HG03159 (cell line): ENCODE measurements around the gene HYAL3.

Source experiments
- ATAC-seq: cut with Tn5 transposase; IDR thresholded peaks from one replicate; pipeline ENCODE4 v1.9.1; 2021; ENCODE audit warnings: mild to moderate bottlenecking, moderate library complexity; ENCODE audit not compliant: unreplicated experiment

Gene HYAL3

DNA sequence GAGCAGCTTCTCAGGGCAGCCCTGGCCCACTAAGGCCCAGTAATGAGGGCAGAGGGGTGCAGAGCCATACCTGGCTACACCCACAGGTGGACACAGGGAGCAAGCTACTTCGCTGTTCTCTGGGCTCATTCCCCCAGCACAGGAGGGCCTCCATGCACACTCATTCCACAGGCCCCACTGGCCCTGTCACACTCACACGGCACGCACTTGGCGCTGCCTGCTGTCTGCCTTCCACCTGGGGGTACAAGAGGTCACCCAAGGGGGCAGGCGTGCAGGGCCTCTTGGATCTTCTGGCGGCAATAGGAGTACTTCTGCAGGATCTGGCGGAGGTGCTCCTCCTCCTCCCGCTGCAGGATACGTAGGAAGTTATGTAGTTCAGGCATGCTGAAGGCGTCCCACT is 31.1 kb upstream of the HYAL3 start:
- ATAC-seq = no peak

DNA sequence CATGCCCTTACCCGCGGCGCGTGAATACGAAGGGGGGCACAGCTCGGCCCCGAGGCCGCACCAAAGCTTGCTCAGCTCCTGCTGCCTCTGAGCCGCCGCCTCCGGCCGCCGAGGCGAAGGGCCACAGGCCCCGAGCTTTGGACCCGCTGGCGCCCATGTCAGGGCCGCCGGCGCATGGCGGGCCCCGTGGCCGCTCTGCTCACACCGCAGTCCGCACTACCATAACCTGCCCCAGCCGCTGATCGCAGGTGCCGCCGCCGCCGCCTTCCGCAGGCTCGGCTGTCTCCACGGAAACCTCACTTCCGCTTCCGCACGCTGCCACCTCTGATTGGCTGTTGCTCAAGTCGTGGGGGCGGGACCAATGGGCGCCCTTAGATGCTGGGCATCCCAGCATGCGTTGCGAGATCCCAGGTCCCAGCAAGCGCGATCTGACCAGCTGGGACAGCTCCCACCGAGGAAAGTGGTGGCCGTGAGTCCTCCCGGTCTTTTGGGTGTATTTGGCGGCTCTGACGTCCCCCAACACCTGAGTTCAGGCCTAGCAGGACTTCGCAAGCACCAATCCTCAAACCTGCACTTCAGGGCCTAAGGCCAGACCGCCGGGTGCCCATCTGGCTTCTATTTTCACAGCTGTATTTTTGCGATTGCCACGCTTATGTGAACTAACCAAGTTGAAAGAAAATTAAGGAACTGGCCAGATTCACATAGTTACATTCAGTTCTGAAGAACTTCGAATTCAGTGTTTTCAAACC is 28.9 kb upstream of the HYAL3 start, which contains the start of gene TUSC2:
TSS of gene TUSC2 (minus strand) at position 281 of the 749 bp plus-strand sequence. CDS start at position 157, 124 bp downstream.
- ATAC-seq = peak; percentile 77

DNA sequence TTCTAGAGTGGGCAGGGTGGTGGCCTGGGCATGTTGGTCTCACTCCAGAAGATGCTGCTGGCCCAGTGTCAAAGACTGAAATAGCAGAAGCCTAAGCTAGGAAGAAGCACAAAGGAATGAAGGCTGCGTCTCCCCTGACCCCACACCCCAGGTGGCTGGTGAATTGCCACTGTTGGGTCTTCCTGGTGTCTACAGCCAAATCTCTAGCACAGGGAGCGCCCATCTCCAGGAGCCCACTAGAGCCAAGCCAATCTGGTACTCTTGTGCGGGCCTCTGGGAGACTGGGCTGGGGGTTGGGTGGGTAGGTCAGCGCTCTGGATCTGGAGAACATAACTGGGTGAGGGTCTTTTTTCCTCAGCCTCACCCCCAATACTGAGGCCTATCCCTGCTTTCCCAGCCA is 27.9 kb upstream of the HYAL3 start:
- no peak for ATAC-seq

DNA sequence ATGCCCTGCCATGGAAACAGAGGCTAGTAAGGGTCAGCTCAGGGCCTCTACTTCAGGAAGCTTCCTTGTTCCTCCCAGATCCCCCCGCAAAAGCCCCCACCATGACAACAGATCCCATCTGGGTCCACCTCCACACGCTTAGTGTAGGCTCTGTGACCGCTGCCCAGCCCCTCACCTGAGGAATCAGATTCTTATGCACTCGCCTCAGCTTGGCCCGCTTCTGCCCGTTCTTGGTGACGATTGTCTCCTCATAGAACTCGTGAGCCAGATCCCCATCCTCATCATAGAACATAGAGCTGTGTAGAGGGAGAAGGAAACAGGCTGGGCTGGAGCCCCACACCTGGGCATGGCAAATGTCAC is 27.0 kb upstream of the HYAL3 start:
- no peak for ATAC-seq

DNA sequence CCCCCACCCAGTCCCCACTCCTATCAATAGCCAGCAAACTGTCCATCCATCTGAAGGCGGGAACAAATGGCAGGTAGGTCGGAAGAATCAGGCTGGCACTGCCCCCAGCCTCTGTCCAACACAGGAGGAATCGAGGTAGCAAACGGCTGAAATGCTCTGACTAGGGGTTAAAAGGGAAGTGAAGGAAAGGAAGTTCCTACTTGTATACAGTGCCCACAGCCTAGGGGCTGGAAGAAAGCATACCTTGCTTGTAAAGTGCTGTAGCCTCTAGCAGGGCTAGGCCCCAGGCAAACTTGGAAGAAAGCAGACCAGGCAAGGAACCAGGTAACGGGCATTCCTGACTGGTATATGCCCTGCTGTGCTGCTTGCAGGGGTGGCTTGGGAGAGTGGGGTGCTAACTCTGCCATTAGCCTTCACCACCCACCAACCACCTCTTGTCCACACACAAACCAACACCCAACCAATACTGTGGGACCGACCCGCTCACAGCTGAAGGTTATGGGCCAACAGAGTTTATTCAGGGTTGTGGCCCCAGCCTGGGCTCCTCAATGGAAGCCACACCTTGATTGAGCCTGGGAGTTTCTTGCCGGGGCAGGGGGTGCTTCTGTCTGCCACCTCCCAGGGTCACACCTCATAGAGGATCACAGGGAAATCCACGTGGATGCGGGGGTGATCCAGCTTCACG is 26.4 kb upstream of the HYAL3 start:
- no peak for ATAC-seq

DNA sequence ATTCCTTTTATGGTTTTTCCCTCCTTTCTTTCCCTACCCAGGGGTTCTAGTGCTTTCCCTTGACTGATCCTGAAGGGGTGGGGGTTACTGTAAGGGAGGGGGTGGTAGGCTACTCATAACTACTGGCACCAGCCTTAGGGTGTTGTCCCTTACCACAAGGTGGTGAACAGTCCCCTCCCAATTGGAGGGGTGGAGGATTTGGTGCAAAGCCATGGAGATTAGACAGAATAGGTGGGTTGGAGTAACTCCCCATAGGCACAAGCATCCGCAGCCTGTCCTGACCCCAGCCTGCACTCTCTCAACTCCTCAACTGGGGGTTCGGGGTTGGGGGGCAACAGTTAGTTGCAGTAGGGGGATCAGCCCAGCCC is 25.9 kb upstream of the HYAL3 start:
- no peak for ATAC-seq

DNA sequence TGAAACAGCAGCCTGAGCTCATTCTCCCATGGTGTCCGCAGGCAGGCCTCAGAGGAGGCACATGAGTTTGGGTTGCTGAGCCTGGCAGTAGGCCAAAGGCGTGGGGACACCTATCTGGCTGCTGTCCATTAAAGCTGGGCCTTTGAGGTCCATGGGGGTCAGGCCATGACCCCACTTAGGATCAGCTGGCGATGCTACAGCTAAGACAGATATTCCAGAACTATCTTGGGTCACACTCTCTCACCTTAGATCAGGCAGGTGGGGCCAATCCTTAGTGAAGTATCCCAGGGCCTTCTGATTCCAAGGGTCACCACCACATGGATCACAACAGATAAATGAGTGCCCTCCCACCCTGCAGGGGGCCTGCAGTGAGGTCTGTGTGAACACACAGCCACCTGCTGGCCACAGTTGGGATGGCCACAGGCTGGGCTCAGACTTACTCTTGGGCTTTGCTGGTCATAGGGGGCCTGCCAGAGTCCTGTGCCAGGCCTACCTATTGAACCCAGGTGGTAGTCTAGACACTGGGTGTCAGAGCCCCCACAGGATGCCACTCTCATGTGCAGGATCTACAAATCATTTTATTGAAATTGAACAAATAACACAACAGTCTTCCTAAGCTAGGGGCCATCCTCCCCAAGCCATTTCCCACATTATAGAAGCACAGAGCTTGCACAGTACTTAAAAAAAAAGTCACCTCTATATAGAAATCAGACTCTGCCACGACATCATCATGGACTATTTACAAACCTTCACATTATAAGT is 25.3 kb upstream of the HYAL3 start:
- ATAC-seq = no peak

DNA sequence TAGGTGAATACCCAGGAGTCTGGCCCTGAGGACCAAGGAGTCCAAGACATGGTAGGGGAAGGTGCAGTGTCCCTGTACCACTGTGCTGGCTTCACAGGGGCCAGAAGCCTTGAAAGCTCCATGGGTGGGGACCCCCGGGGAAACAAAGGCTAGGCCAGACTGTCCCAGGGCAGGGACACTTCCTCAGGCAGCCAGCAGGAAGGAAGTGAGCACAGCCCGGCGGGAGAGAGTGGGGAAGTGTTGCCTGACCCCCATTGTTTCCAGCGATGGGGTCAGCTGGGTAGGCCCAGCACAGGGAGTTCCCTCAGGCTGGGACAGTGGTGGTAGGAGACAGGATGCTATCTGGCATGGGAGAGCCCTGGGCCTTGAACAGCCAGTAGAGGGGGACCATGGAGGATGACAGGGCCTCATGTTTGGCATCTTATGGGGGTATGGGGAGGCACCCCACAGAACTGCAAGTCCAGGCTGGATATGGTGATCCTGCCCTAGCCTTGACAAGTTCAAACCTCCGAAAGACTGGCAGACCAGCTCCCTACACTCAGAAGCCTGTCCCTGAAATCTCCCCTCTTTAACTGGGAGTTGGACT is 24.5 kb upstream of the HYAL3 start:
- ATAC-seq = no peak

DNA sequence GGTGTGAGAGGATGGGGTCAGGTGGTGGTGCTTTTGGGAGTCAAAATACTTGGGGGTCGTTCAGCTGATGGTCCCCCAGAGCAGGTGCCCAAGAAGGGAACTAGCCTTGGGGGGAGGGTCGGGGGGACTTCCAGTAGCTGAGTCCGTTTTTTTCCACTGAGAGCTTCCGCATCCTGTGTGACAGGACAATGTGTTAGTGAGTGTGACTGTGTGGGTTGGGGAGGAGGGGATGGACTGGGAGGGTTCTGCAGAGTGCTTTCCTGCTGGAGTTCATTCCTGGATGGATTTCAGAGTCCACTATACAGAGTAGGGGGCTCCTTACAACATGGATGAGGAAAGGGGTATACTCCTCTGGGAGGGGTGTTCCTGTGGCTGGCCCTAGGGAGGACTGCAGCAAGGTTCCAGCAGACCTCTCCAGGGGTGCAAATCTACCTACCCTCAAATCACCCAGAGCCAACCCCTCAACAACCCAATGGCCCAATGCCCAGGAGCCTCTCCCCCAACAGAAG is 23.9 kb upstream of the HYAL3 start:
- no peak for ATAC-seq

DNA sequence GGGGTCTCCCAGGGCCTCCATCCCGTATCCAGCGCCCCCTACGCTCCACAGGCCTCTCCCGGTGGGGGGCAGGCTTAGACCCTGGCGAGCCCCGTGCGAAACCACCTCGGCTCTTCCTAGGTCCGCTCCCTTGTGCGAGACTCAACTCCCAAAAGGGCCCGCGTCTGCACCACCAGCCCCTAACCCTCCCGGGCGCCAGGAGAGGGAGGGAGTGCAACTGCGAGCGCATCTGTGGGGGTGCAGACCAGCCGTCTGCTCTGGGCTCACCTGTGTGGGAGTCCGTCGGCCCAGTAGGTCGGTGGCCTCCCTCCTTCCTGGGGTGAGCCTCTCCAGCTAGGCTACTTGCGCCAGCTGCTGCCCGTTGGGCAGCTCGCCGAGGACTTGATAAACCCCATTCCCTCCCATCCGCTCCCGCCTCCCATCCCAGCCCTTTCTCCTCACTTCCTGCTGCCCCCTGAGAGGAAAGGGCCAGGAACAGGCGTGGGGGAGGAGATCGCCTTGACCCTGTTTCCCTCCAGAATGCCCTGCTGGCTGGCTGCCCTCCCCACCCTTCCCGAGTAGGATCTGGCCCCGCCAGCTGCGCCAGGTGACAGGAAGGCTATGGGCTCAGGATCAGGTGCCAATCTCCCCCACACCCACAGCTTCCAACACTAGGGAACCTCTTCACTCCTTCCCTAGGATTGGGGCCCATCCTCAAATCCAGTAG is 23.3 kb upstream of the HYAL3 start, which contains the start of gene HYAL2:
TSS of gene HYAL2 (minus strand) at position 360 of the 706 bp plus-strand sequence. CDS start 2,256 bp downstream, outside the sequence.
- ATAC-seq = no peak

DNA sequence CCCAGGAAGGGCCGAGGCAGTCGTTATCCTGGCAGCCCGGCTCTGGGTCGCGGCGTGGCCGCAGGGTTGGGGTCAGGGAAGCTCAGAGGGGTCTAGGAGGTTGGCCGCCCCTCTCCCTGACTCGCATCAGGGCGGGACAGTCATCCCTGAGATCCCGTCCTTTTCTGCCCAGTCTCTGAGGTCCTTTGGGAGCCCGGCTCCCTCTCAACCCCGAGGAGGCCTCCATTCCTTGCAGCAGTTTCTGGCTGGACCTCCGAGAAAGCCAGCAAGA is 22.8 kb upstream of the HYAL3 start:
- no peak for ATAC-seq

DNA sequence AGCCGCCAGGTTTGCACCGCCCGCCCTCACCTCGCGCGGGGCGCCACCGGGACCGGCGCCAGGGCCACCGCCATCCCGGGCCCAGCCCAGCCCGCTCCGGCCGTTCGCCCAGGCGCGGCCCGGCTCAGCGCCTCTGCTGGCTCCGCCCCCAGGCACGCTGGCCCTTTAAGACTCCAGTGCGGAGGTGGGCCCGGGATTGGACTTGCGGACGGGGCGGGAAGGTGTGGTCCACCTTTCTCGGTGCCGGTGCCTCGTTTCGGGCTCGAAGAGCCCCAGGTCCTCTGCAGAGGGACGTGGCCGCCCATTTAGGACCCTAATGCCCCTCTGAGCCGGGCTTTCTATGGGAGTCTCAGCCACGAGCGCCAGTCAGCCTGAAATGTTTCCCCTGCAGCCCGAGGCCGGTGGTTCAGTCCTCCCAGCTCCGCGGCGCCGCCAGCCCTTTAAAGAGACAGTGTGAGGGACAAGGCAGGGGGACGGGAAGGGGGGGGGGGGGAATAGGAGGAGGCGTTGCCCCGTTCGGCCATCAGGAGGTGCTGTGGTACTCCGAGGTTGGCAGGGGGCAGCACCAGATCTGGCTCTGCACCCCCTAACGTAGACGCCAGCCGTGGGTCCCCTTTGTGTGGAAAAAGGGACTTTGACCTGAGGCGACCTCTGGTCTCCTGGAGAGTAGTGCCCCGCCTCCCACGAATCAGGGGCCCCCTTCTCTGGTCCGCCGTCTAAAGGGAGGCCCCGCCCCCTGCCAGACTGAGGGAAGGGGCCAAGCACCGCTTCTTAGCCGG is 22.3 kb upstream of the HYAL3 start:
- ATAC-seq = peak; percentile 75

DNA sequence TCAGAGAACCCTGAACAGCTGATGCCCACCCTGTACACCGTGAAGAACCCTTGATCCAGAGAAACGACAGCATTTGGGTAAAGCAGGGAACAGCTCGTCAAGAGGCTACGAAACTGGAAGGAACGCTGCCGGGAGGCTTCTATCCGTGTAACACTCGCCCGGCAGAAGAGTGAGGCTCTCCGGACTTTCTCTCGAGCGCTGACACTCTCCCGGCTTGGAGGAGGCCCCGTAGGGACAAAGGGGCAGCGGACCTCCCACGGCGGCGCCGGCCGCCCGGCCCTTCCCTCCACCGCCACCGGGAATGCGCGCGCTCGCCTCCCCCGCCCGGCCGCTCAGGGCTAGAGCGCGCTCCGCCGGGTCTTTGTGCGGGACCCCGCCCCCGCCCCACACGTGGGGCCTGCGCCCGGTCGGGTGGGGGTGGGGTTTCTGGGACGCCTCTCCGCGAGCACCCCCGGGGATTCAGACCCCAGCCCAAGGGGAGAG is 21.7 kb upstream of the HYAL3 start:
- peak; percentile 45 for ATAC-seq

DNA sequence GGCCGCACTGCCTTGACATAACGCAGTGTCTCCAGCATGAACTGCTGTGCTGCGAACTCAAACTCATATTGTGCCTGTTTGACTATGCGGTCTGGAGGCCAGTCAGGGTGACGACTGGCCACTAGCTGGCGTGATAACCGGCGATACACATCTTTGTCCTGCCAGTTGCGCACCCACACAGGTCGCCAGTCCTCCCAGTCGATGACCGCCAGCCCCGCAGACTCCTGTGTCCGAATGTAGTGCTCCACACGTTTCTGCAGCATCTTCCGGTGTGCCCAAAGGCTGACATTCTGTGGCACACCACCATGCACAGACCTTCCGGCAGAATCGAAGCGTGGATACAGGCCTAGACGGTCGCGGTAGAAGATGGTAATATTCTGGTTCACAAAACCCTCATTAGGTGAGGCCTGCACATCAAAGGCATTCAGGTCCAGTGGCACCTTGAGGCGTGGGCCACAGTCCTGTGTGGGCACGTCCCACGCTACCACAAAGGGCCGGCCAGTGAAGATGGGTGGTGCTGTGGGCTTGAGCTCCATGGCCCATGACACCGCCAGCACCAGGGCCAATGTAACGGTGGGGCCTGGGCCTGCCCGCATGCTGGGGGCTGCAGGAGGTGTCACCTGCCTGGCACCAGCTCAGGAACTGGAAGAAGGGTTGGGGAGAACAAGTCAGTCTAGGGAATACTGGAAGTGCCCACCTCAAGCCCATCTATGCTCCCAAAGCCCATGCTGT is 20.9 kb upstream of the HYAL3 start:
- ATAC-seq = no peak

DNA sequence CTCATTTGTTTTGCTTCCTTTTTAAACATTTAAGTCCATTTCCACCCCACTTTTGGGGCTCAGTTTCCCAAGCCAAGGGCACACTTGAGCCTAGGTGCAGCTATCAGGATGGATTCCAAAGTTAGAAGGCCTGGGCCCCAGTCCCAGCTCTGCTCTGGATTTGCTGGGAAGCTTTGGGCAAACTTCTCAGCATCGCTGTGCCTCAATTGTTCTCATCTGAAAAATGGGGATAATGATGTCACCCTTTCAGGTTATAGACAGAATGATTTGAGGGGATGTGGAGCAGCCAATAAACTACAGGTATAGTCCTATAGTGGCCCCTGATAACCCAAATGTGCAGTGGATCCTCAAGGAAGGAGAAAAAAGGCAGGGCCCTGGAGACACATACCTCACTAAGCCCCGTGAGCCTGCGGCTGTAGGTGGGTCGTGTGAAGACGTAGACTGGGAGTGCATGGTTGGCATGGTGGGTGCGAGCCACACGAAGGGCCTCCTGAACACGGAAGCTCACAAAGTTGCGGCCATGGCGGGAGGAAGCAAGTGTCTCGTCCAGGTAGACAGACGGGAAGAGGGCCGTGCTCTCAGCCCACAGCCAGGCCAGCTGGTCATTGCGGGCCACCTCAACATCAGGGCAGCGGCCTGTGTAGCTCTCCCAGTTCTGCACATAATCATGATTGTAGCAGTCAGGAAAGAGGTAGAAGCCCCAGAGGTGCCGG is 20.1 kb upstream of the HYAL3 start:
- ATAC-seq = no peak

DNA sequence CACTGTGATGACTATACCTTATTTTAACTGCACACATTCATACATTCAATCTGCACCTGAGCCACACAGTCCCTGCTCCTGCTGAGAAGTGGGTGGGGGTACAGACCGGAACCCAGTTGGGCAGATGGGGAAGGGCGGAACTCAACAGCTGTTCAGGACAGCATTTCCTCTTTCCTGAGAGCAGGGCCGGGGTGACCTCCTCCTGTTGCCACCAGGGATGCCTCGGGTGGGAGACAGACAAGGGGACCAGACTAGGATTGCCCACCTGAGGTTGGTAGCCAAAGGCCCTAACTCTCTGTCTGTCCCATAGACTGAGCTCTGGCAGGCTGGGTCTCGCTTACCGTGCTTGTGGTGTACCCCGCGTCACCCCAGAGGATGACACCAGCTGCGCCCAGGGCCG is 19.4 kb upstream of the HYAL3 start:
- no peak for ATAC-seq

DNA sequence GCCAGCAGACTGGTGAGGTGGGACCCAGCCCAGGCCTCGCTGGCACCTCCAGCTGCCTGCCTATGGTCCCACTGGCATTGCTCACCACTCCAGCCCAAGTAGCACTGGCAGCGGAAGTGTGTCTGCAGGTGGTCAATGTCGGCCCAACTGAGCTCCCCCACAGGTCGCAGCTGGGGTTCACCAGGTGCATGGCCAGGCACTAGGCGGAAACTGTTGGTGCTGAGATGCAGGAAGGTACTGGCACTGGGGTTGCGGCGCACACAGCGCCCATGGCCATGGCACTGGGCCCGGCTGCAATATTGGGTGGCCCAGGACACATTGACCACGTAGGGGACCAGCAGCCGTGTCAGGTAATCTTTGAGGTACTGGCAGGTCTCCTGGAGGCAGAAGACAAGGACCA is 19.0 kb upstream of the HYAL3 start:
- ATAC-seq = no peak

DNA sequence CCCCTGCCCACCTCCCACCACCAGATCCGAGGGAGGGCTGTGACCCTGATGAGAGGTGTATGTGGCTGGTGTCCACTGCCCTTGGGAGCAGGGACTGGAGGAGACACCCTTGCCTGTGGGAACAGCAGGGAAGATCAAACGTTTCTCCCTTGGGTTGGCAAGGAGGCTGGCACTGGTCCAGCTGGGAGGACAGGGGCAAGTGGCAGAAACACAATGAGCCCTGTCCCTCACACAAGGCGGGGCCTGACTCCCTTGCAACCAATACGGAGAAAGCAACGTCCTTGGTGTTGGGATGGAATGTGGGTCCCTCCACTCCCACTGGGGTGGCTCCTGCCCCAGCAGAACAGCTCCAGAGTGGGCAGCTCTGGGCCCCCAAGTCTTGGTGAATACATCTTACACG is 18.1 kb upstream of the HYAL3 start:
- ATAC-seq = no peak
